ENCODE data around the gene FAM120A.

The FAM120A gene

GRCh38 chr9:93520523-93520922 lies 69.0 kb downstream of the FAM120A start:
- H3K4me1 Mint-ChIP-seq = peaks cover 7% of the 10 kb centered on the region
- H3K9me3 Mint-ChIP-seq = no peaks in the 10 kb centered on the region
- ATAC-seq (ENCODE audit: low read depth) (no peak), DNase-seq (ENCODE audit: low spot score in 2 of 2) (no peak)
- H3K36me3 Mint-ChIP-seq = peaks cover 27% of the 10 kb centered on the region
- no peaks in the 10 kb centered on the region for H3K27me3 Mint-ChIP-seq
- H3K27ac Mint-ChIP-seq = peak overlapping the region; percentile 6
- H3K4me3 Mint-ChIP-seq = no peak overlapping the region

DNA sequence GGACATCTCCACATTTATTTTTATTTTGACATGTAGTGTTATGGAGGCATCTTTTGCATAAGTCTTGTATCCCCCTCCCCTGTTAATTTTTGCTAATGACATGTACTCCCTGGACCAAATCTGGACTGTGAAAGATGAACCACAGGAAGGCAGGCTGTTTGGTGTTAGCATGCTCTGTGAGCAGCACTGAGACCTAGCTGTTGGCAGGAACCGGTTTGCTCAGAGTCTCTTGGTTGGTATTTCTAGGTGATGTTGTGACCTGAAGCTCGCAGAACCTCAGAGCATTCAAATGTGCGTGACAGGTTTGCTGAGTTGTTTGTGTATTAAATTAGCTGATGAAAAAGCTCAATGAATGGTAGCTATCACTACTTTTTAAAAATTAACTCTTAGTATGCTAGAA lies 71.3 kb downstream of the FAM120A start:
- no peak for DNase-seq (ENCODE audit: low spot score in 2 of 2)
- peaks cover 4% of the 10 kb centered on the region for H3K4me1 Mint-ChIP-seq
- peaks cover 25% of the 10 kb centered on the region for H3K36me3 Mint-ChIP-seq
- no peaks in the 10 kb centered on the region for H3K27me3 Mint-ChIP-seq
- H3K4me3 Mint-ChIP-seq = no peak overlapping the region
- no peaks in the 10 kb centered on the region for H3K9me3 Mint-ChIP-seq
- ATAC-seq (ENCODE audit: low read depth) = no peak
- no peak overlapping the region for H3K27ac Mint-ChIP-seq

- peaks cover 22% of the 10 kb centered on the region for H3K36me3 Mint-ChIP-seq
- no peak for DNase-seq (ENCODE audit: low spot score in 2 of 2)
- peaks cover 2% of the 10 kb centered on the region for H3K4me1 Mint-ChIP-seq
- H3K27me3 Mint-ChIP-seq = no peaks in the 10 kb centered on the region
- peak overlapping the region; percentile 15 for H3K27ac Mint-ChIP-seq
- no peak for ATAC-seq (ENCODE audit: low read depth)
- no peak overlapping the region for H3K4me3 Mint-ChIP-seq
- no peaks in the 10 kb centered on the region for H3K9me3 Mint-ChIP-seq
Measured at GRCh38 chr9:93523518-93524144, 72.1 kb downstream of the FAM120A start.

DNA sequence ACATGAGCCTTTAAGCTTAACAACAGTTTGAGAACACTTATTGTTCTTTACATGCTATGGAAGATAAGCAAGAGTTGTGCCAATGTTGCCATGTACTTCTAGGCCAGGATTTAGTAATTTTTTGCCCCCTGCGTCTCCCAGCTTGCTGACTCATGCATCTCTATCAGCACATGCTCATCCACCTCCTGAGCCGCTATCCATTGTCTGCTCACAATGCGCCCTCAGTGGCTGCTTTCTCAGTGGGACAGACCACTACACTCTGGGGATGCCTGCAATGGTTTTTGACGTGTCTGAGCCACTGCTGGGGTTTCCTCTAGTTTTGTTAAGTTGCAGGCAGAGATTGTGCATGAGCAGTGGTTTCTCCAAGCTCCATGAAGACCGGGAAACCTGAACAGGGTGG lies 74.0 kb downstream of the FAM120A start:
- H3K4me1 Mint-ChIP-seq = peaks cover 2% of the 10 kb centered on the region
- no peak overlapping the region for H3K27ac Mint-ChIP-seq
- no peaks in the 10 kb centered on the region for H3K27me3 Mint-ChIP-seq
- no peak overlapping the region for H3K4me3 Mint-ChIP-seq
- DNase-seq (ENCODE audit: low spot score in 2 of 2) = no peak
- peaks cover 23% of the 10 kb centered on the region for H3K36me3 Mint-ChIP-seq
- no peaks in the 10 kb centered on the region for H3K9me3 Mint-ChIP-seq
- no peak for ATAC-seq (ENCODE audit: low read depth)

DNA sequence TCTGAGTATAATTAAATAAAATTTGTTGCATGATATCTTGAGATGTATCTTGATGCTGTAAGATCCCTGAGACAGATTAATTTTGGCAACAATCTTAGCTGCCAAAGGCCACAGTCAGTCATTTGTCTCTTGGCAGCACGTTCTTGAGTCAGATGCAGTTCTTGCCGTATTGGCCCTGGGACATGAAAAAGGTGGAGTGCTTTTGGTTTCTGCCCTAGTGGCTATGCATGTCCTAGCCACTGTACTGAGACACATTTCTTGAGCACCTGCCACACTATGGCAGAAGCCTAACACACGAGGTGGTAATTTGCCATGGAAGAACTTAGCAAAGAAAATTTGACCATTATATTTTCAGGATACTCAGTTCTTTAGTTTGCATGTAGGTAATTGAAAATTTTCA lies 79.9 kb downstream of the FAM120A start:
- H3K4me3 Mint-ChIP-seq = no peak overlapping the region
- DNase-seq (ENCODE audit: low spot score in 2 of 2) (no peak), ATAC-seq (ENCODE audit: low read depth) (no peak)
- peaks cover 2% of the 10 kb centered on the region for H3K4me1 Mint-ChIP-seq
- H3K9me3 Mint-ChIP-seq = no peaks in the 10 kb centered on the region
- no peak overlapping the region for H3K27ac Mint-ChIP-seq
- no peaks in the 10 kb centered on the region for H3K27me3 Mint-ChIP-seq
- H3K36me3 Mint-ChIP-seq = peaks cover 35% of the 10 kb centered on the region

DNA sequence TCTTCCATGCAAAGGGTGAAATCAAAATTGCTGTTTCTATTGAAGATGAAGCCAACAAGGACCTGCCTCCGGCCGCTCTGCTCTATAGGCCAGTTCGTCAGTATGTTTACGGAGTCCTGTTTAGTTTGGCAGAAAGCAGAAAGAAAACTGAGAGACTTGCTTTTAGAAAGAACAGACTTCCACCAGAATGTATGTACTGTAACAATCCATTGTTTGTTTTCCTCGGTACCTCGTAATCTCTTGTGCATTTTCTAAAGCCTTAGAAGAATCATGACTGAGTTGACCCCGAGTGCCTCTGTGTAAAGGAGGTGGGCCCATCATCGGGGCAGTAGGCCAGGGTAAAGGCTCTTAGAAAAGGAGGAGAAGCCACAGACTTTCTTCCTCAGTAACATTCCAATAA lies 80.7 kb downstream of the FAM120A start:
- DNase-seq (ENCODE audit: low spot score in 2 of 2) = no peak
- Mint-ChIP-seq H3K36me3 (peaks cover 32% of the 10 kb centered on the region), H3K4me3 (no peak overlapping the region), H3K4me1 (peaks cover 2% of the 10 kb centered on the region), H3K9me3 (no peaks in the 10 kb centered on the region), H3K27me3 (no peaks in the 10 kb centered on the region), H3K27ac (no peak overlapping the region)
- no peak for ATAC-seq (ENCODE audit: low read depth)

- peaks cover 30% of the 10 kb centered on the region for H3K36me3 Mint-ChIP-seq
- peaks cover 2% of the 10 kb centered on the region for H3K4me1 Mint-ChIP-seq
- H3K9me3 Mint-ChIP-seq = no peaks in the 10 kb centered on the region
- DNase-seq (ENCODE audit: low spot score in 2 of 2) (no peak), ATAC-seq (ENCODE audit: low read depth) (no peak)
- H3K4me3 Mint-ChIP-seq = no peak overlapping the region
- no peak overlapping the region for H3K27ac Mint-ChIP-seq
- no peaks in the 10 kb centered on the region for H3K27me3 Mint-ChIP-seq
Measured at GRCh38 chr9:93533863-93534262, 82.4 kb downstream of the FAM120A start.

DNA sequence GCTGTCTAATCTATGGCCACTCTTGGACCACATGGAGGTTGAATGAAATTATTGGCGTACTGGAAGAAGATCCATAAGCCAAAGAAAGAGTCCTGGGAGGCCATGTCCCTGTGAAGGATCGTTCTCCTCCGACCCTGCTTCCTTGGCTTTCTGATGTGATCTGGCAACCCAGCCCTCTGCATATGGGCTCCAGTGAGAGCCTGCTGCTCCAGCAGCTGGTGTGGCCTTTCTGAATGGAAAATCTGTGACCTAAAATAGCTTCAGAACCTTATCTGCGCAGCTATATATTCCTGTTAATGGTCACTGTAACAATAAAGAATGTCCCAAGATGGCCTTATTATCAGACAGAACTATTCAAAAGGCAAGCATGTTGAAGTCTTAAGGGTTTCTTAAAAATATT lies 84.7 kb downstream of the FAM120A start:
- H3K27ac Mint-ChIP-seq = no peak overlapping the region
- peaks cover 32% of the 10 kb centered on the region for H3K36me3 Mint-ChIP-seq
- no peak overlapping the region for H3K4me3 Mint-ChIP-seq
- DNase-seq (ENCODE audit: low spot score in 2 of 2) (no peak), ATAC-seq (ENCODE audit: low read depth) (no peak)
- no peaks in the 10 kb centered on the region for H3K9me3 Mint-ChIP-seq
- peaks cover 2% of the 10 kb centered on the region for H3K4me1 Mint-ChIP-seq
- no peaks in the 10 kb centered on the region for H3K27me3 Mint-ChIP-seq

DNA sequence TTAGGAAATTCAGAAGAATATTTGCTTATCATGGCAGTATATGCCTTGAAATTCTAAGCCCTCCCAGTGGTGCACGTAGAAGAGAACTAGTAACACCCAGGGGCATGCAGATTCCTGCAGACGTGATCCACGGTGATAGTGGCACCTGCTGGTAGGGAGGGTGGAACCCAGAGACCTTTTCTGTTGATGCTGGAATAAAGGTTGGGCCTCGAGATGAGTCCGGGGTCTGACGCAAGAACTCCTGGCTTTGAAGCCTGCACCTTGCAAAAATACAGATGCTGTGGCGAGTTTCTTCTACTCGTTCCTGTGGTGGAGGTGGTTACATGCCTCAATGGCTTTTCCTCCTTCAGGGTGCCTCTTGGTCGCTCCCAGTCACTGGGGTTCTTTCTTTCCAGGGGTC lies 85.4 kb downstream of the FAM120A start:
- Mint-ChIP-seq H3K27me3 (no peaks in the 10 kb centered on the region), H3K36me3 (peaks cover 34% of the 10 kb centered on the region), H3K4me1 (peaks cover 2% of the 10 kb centered on the region), H3K9me3 (no peaks in the 10 kb centered on the region), H3K4me3 (no peak overlapping the region), H3K27ac (no peak overlapping the region)
- DNase-seq (ENCODE audit: low spot score in 2 of 2) = no peak
- ATAC-seq (ENCODE audit: low read depth) = no peak

- no peak for ATAC-seq (ENCODE audit: low read depth)
- no peak for DNase-seq (ENCODE audit: low spot score in 2 of 2)
- Mint-ChIP-seq H3K4me3 (no peak overlapping the region), H3K9me3 (no peaks in the 10 kb centered on the region), H3K27ac (no peak overlapping the region), H3K4me1 (no peaks in the 10 kb centered on the region), H3K27me3 (no peaks in the 10 kb centered on the region), H3K36me3 (peaks cover 20% of the 10 kb centered on the region)
Measured at GRCh38 chr9:93540305-93540704, 88.8 kb downstream of the FAM120A start.

DNA sequence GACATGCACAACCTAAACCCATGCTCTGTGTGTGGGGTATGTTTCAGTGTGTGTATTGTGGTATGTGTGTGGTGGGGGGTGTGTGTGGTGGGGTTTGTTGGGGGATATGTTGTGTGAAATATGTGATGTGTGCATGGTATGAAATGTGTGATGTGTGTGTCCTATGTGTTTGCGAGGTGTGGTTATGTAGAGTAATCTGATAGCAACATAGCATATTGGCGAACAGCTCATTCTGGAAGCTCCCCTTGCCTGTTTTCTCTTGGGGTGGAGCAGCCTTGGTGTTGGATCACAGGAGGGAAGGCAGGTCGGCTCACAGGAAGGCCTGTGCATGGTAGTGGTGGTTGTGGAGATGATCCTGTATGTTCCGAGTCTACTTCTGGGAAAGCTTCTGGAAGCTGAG lies 89.5 kb downstream of the FAM120A start:
- no peaks in the 10 kb centered on the region for H3K9me3 Mint-ChIP-seq
- H3K27ac Mint-ChIP-seq = no peak overlapping the region
- no peak for ATAC-seq (ENCODE audit: low read depth)
- H3K4me1 Mint-ChIP-seq = no peaks in the 10 kb centered on the region
- H3K4me3 Mint-ChIP-seq = no peak overlapping the region
- peaks cover 21% of the 10 kb centered on the region for H3K36me3 Mint-ChIP-seq
- no peak for DNase-seq (ENCODE audit: low spot score in 2 of 2)
- H3K27me3 Mint-ChIP-seq = no peaks in the 10 kb centered on the region

DNA sequence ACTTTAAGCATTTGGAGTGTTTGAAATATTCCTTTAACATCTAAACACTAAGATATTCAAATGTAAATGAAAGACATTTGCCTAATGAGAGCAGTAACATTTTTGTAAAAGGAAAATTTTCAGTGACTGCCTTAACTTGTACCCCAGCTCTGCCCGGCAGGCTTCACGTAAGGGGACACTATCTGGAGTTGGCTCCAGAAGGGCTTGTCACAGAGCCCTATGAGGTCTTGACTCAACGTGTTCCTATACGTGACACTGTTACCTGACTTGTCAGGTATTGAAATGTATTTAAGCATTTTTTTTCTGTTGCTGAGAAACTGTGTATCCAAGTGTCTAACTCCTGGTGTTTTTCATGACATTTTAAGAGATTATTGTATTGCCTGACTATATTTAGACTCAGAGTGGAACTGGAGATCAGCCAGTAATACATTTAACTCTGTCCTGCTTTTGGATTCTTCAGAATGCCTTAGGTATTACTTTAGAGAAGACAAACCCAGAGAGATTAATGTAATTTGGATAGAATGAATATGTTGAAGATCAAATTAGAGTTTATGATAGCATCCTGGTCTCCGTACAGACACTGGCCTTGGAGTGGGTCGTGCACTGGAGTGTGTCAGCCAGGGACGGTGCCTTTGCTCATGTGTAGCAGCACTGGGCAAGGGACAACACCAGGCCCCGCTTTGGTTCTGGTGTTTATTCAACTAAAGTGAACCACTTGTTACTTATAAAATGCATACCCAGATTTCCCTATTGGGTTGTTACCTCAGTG lies 90.3 kb downstream of the FAM120A start:
- ATAC-seq (ENCODE audit: low read depth) (no peak), DNase-seq (ENCODE audit: low spot score in 2 of 2) (no peak)
- Mint-ChIP-seq H3K4me1 (no peaks in the 10 kb centered on the region), H3K27ac (no peak overlapping the region), H3K4me3 (no peak overlapping the region), H3K27me3 (no peaks in the 10 kb centered on the region), H3K9me3 (no peaks in the 10 kb centered on the region), H3K36me3 (peaks cover 24% of the 10 kb centered on the region)

GRCh38 chr9:93543117-93543516 lies 91.6 kb downstream of the FAM120A start:
- H3K36me3 Mint-ChIP-seq = peaks cover 28% of the 10 kb centered on the region
- no peak overlapping the region for H3K27ac Mint-ChIP-seq
- H3K4me1 Mint-ChIP-seq = no peaks in the 10 kb centered on the region
- H3K9me3 Mint-ChIP-seq = no peaks in the 10 kb centered on the region
- H3K4me3 Mint-ChIP-seq = no peak overlapping the region
- DNase-seq (ENCODE audit: low spot score in 2 of 2) = no peak
- ATAC-seq (ENCODE audit: low read depth) = no peak
- H3K27me3 Mint-ChIP-seq = no peaks in the 10 kb centered on the region

DNA sequence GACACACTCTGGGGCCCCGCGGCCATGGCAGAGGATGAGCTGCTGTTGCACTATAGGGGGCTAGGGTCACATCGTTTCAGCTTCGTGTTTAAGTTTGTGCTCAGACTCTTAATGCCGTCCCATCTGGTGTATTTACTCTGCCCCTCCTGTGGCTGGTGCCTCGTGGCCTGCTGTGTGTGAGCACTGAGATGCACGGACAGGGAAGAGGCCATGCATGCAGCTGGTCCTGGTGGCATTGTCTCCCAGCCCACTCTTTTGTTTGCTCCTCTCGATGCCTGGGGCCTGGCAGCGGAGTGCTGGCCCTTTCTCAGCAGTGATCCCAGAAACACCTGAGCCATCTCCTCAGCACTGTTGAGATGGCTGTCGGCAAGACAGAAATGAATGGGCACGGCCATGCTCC lies 94.9 kb downstream of the FAM120A start:
- no peaks in the 10 kb centered on the region for H3K27me3 Mint-ChIP-seq
- H3K36me3 Mint-ChIP-seq = peaks cover 23% of the 10 kb centered on the region
- DNase-seq (ENCODE audit: low spot score in 2 of 2) (no peak), ATAC-seq (ENCODE audit: low read depth) (no peak)
- no peaks in the 10 kb centered on the region for H3K4me1 Mint-ChIP-seq
- H3K27ac Mint-ChIP-seq = no peak overlapping the region
- H3K9me3 Mint-ChIP-seq = no peaks in the 10 kb centered on the region
- H3K4me3 Mint-ChIP-seq = no peak overlapping the region

DNA sequence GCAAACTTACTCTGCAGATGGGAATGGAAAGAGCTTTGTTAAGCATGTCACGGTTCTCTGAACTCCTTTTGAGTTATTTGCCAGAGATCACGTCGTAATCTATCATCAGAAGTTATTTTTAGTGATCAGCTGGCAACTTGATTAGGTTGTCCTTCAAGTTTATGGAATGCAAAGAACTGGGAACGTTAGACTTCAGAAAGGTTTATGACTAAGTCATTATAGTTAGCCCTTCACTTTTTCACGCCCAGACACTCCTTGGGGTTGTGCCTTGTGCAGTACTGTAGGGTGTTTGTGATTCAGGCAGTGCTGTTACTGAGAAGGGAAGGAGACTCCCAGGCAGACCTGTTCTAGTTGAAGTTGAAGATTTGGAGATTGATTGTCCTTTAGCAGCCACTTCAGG lies 98.1 kb downstream of the FAM120A start:
- H3K27ac Mint-ChIP-seq = no peak overlapping the region

More for the DNA sequence above, 98.1 kb downstream of the FAM120A start:
- Mint-ChIP-seq H3K4me3 (no peak overlapping the region), H3K9me3 (no peaks in the 10 kb centered on the region), H3K4me1 (no peaks in the 10 kb centered on the region), H3K27me3 (no peaks in the 10 kb centered on the region), H3K36me3 (peaks cover 27% of the 10 kb centered on the region)
- no peak for DNase-seq (ENCODE audit: low spot score in 2 of 2)
- ATAC-seq (ENCODE audit: low read depth) = no peak

Measured in memory B cell (primary cell).